EH (cell line): ENCODE measurements around the gene MORN3.

Experiments
- DNase-seq: peaks from one replicate; pipeline ENCODE4 v3.0.0-alpha.2; 2015; ENCODE audit warnings: low read depth

The MORN3 gene

GRCh38 chr12:121602766-121603165 is 66.7 kb downstream of the MORN3 start:
- DNase-seq: no peak

GRCh38 chr12:121600702-121601336 is 68.6 kb downstream of the MORN3 start:
- no peak for DNase-seq
